Activated gamma-delta T cell treated with Interleukin-2 at 50 U/mL for 16 hours (primary cell): Measurements from ENCODE around the gene ANO10.
"Not testable (repeated sequence)": the region's sequence is repeated elsewhere in the genome, so short reads cannot be mapped to it uniquely, and the experiment has no call there.

ENCODE experiments used
- DNase-seq: peaks from one replicate; pipeline ENCODE4 v3.0.0-alpha.2; 2020

Gene ANO10, protein sequence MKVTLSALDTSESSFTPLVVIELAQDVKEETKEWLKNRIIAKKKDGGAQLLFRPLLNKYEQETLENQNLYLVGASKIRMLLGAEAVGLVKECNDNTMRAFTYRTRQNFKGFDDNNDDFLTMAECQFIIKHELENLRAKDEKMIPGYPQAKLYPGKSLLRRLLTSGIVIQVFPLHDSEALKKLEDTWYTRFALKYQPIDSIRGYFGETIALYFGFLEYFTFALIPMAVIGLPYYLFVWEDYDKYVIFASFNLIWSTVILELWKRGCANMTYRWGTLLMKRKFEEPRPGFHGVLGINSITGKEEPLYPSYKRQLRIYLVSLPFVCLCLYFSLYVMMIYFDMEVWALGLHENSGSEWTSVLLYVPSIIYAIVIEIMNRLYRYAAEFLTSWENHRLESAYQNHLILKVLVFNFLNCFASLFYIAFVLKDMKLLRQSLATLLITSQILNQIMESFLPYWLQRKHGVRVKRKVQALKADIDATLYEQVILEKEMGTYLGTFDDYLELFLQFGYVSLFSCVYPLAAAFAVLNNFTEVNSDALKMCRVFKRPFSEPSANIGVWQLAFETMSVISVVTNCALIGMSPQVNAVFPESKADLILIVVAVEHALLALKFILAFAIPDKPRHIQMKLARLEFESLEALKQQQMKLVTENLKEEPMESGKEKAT

DNA sequence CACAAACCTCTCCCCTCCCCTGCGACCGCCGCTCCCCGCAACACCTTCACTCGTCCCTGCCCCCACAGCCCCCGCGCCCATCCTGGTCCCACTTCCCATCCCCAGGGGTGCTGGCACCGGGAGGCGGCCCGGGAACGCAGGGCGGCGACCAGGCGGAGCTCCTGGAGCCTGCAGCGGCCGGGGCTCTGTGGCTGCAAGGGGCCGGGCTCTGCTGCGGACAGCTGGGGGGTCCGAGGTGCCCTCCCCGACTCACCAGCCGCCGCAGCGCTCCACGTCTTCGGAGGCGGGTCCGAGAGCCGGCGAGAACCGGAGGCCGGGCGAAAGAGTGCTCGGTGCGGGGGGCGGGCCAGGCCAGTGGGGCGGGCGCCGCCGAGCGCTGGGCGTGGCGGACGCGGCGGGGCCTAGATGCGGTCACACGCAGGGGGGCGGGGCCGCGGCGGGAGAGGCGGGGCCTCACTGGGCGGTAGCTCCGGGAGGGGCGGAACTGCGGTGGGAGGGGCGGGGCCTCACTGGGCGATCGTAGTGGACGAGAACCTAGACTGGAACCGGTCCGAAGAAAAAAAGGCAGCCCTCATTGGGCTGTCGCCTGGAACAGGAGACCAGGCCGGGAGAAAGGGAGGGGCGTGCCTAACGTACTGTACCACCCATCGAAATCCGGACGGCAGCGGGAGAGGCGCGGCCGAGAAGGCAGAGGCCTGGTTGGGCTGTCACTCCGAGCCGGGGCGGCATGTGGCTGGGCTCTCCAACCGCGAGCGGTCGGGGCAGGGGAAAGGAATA, at the start of gene ANO10:
ANO10 (minus strand) TSS at position 356 of the 777 bp plus-strand sequence. CDS start 16,159 bp downstream, outside the sequence.
- peak; percentile 97 for DNase-seq

DNA sequence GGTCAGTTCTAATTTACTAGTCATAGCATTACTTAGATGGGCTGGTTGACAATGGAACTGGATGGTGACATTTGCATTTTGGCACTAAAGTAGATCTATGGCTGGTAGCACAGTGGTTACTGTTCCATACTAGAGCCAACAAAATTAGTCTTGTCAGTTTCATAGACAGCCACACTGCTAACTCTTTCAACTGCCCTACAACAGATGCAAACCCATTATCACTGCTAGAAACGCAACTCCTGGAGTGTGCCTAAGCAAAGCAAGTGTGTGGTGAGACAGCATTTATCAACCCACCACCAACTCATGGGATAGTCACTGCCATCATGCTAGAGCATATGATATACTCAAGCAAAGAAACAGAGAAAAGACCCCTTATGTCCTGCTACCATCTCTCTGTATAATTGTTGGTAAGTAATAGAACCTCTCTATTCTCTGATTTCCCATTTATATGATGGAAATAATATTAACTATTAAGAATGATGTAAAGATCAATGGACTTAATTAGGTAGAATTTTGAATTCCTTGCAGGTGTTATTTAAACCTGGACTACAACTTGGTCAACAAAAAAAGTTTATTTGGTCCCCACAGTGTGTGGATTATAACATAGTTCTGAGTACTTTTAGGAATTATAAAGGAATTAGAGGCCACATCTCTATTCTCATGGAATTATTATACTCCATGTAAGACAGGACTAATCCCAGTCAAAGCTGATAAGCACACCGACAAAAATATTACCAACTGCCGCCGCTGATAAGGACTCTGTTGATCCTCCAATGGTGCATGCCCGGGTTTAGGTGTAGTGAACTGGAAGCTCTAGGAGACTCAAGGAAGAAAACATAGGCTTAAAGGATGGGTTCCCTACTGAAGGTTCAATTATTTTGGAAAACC, 49.1 kb upstream of the ANO10 start:
- no peak for DNase-seq

DNA sequence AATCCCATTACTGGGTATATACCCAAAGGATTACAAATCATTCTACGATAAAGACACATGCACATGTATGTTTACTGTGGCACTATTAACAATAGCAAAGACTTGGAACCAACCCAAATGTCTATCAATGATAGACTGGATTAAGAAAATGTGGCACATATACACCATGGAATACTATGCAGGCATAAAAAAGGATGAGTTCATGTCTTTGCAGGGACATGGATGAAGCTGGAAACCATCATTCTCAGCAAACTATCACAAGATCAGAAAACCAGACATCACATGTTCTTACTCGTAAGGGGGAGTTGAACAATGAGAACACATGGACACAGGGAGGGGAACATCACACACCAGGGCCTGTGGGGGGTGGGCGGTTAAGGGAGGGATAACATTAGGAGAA, 43.2 kb upstream of the ANO10 start:
- DNase-seq, result not testable (repeated sequence)

DNA sequence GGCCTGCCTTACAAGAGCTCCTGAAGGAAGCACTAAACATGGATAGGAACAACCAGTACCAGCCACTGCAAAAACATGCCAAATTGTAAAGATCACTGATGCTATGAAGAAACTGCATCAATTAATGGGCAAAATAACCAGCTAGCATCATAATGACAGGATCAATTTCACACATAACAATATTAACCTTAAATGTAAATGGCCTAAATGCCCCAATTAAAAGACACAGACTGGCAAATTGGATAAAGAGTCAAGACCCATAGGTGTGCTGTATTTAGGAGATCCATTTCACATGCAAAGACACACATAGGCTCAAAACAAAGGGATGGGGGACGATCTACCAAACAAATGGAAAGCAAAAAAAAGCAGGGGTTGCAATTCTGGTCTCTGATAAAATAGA, 39.6 kb upstream of the ANO10 start:
- not testable (repeated sequence) for DNase-seq

DNA sequence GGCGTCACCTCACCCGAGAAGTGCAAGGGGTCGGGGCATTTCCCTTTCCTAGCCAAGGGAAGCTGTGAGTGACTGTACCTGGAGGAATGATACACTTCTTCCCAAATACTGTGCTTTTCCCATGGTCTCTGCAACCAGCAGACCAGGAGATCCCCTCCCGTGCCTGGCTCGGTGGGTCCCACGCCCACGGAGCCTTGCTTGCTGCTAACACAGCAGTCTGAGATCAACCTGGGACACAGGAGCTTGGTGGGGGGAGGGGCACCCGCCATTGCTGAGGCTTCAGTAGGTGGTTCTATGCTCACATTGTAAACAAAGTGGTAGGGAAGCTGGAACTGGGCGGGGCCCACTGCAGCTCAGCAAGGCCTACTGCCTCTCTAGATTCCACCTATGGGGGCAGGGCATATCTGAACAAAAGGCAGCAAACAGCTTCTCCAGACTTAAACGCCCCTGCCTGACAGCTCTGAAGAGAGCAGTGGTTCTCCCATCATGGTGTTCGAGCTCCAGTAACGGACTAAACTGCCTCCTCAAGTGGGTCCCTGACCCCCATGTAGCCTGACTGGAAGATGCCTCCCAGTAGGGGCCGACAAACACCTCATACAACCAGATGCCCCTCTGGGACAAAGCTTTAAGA, 37.6 kb upstream of the ANO10 start:
- no peak for DNase-seq

DNA sequence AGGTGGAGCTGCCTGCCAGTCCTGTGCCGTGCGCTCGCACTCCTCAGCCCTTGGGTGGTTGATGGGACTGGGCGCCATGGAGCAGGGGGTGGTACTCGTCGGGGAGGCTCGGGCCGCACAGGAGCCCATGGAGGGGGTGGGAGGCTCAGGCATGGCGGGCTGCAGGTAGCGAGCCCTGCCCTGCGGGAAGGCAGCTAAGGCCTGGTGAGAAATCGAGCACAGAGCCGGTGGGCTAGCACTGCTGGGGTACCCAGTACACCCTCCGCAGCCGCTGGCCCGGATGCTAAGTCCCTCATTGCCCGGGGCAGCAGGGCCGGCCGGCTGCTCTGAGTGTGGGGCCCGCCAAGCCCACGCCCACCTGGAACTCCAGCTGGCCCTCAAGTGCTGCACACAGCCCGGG, 34.6 kb upstream of the ANO10 start:
- not testable (repeated sequence) for DNase-seq

DNA sequence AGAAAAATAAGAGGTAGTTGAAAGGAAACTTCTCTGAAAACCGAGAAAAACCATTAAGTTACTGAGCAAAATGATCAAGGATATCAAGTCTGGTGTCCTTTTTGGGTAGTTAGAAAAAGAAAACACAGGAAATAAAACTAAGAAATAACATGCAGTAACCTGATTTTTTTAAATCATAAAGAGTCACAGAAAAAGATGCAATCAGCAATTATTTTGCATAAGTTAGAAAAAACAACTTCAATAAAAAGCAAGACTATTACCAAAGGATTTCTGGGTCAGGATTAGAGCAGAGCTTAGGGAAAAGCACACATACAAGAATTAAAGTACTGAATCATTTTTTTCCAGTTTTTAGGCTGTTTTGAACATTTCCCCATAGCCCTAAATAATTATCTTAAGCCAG, 28.5 kb upstream of the ANO10 start:
- no peak for DNase-seq

DNA sequence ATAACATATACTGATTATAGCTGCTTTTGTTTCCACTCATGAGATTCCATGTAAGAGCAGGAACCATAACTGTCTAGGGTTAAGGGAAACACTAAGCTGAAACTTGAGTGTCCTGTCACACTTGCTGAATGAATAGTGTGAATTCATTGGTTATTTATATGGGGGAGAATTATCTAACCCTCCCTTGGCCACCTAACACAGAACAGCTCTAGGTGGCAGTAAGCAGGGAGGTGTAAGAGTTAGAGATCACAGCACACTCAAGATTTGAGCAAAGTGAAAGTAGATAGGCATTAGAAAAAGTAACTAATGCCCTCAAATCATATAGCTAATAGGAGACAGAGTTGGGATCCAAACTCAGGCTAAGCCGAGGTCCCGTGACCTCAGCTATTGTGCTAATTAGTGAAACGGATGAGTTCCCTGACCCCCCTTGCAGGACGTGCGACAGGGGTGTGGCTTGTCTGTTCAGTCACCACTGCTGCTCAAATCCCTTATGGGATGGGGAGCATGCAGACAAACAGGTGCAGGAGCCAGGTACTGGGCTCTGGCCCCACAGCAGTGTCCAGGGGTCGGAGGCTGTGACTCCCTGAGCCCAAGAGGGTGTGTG, 27.7 kb upstream of the ANO10 start:
- DNase-seq, result no peak

DNA sequence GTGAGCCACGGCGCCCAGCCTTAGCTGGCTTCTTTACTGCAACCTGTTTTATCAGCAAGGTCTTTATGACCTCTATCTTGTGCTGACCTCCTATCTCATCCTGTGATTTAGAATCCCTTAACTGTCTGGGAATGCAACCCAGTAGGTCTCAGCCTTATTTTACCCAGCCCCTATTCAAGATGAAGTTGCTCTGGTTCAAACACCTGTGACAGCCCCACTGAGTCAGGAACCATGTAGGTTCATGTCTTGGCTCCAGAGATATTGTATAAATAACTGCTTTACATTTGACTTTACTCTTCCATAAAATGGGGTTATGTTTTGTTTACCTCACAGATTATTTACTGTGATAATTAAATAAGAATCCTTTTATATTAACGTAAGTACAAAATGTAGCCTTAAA, 27.1 kb upstream of the ANO10 start:
- DNase-seq, result no peak

DNA sequence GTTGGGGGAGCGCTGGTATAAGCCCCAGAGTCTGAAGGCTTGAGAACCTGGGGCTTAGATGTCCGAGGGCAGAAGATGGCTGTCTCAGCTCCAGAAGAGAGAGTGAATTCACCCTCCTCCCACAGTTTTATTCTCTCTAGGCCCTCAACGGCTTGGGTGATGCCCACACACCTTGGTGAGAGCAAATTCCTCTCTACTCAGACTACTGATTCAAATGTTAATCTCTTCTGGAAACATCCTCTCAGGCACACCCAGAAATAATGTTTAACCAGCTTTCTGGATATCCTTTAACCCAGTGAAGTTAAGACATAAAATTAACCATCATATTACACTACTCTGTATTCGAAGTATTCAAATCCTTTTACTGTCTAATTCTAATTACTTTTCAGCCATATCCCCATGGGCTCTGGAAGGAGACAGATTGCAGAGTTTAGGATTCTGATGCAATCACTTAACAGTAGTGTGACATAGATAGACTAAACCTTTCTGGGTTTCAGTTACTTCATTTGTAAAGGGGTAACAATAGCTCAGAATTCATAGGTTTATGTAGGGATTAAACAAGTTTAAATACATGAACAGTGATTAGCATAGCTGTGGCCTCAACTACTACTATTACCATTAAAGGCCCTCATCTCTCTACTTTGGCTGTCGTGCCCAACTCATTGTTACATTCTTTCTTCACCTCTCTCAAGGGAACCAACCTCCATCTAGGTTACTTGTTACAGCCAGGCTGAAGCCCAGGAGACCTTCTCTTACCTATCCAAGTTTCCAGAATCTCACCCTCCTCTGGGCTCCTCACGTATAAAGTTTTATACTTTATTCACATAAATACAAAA, 25.7 kb upstream of the ANO10 start:
- no peak for DNase-seq

DNA sequence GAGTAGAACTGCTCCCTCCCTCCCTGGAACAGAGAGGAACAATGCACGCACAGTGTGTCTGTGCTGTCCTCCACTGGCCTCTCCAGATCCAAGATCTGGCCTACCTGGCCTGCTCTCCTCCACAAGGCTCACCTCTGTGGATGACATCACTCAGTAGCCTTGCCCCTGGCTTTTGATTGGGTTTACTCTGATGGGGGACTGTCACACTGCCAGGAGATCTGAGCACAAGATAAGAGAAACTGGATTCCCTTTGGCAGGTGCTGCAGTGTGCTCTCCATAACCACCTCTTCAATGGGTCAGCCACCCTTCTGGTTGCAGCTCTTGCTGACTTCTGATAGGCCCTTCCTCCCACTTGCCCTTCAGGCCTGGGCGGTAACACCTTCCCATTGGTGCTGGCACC, 22.6 kb upstream of the ANO10 start:
- no peak for DNase-seq

DNA sequence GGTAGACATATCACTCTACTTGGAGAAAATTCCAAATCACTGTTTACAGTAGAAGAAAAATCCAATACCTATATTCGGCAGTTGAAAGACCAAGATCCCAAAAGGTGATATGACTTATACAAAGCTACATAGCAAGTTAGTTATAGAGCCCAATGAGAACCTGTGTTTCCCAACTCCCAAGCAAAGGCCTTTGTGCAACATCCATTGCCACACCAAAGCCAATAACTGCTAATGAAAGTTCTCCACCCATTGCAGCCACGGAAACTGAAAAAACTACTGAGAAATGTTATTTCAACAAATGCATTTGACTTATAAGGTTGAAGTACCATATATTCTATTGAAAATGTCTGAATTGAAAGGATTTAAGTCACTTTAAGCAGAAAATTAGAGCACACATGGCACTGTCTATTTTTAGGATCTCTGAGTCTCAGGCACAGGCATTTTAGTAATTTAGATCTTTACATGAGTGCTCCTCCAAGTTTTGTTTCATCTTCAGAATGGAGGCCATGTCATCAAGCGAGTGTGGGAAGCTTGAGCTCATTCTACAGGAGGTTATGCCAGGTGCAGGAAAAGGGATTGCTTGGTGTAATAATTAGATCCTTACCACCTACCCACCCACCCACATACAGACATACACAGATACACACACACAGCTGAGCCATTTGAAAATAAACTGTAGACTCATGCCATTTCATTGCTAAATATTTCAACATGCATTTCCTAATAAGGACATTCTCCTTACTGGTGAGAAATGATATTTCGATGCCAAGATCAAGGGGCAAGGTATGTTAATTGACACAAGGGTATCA, 19.7 kb upstream of the ANO10 start:
- DNase-seq, result no peak

DNA sequence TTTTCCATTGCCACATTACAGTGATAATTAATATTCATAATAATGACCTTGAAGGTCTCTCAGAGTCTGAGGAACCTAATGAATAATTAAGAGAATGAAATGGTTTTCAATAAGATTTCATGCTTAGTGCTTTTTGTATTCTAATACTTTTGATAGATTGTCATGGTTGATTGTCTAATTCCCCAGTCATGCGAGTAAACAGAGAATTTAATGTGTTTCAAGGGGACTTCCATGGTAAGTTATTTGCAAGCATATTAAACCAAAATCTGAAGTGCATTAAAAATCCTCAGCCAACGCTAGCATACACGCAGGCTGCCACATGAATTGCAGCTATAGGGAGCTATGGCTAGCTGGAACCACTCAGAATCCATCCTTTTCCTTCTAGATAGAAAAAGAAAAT, 18.9 kb upstream of the ANO10 start:
- DNase-seq, result no peak

DNA sequence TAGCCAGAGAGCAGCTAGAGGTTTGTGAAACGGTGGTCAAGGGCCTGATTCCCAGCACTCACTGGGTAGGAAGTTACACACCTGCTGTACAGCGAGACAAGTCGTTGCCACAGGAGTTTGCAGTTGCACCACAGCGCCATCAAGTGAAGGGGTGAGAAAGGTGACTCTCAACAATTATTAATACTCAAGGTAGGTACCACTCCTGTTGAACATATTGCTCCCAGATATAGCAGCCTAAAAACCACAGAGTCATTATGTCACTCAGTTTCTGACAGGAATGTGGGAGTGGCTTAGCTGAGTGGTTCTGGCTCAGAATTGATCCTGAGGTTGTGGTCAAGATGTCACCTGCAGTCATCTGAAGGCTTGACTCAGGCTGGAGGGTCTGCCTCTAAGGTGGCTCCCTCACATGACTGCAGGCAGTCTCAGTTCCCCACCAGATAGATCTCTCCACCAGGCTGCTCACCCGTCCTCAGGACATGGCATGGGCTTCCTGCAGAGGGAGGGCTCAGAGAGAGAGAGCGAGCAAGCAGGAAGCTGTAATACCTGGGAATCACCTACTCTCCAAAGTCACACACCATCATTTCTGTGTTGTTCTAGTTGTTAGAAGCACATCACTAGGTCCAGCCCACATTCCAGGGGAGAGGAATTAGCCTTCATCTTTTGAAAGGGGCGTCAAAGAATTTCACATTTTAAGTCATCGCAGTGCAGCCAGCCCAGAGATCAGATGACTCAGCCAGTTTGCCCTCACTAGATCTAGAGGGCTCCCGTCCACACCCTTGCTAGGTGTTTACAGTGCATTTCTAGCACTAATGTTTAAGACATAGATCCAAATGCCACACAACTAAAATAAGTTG, 17.0 kb upstream of the ANO10 start:
- peak; percentile 20 for DNase-seq

DNA sequence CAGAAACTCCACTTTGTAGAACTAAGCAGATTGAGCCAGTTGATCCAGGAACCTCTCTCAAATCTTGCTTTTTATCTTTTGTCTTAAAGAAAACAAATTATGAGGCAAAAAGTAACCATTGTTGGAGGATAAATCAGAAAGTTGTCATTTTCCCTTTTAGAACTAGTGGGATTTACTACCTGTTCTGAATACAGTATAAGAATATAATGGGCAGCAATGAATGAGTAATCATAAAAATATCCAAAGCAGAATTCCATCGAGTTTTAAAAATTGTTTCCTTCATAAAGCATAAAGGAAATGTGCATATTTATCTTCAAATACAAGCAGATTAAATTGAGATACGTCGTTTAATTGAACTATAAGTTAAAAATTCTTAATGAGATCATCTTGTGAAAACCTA, 15.9 kb upstream of the ANO10 start:
- no peak for DNase-seq

DNA sequence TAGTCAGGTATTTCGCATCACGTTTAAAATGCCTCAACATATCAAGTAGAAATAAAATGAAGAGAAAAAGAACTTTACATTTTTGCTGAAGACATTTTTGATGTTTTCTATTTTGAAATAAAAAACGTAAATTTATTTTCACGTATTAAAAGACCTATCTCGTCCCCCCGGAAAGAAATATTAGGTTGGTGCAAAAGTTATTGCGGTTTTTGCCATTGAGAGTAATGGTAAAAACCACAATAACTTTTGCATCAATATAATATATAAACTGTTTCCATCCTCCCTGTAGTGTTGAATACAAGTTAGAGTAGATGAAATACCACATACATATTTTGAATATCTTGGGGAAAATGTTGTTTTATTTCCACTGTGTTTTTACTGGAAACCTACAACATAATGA, 11.2 kb upstream of the ANO10 start:
- DNase-seq, result no peak

DNA sequence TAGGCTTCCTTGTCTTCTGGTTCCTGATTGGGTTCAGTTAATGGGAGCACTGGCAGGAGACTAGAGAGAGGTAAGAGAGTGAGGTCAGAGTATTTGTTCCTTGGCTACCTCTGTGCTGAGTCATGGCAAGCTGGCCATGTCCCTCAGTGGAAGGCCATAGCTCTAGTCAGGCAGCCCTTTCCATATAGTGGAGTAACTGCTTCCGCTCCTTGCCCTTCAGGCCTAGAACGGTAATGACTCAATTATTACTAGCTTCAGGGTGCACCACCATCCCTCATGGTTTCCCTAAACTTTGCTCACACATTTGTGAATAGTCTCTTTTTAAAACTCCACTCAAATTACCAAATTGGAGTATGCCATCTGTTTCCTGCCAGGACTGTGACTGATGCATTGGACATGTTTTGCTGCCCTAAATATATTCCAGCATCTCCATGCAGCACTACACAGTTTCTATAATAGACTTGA, 10.5 kb upstream of the ANO10 start:
- DNase-seq, result no peak

DNA sequence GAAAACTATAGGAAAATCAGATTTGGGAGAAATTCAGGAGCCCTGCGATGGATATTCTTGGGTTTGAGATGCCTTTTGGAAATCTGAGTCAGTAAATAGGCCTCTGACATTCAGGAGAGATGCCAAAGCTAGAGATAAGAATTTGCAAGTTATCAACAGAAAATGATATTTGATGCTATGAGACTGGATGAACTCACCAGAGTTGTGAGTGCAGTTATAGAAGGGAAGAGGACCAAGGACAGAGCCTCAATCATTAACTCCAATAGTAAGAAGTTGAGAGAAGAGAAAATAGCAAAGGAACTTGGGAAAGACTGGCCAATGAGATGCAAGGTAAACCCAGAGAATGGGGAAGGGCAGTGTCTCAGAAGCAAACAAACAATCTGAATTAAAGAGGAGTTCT, 7.9 kb upstream of the ANO10 start:
- DNase-seq, result no peak

DNA sequence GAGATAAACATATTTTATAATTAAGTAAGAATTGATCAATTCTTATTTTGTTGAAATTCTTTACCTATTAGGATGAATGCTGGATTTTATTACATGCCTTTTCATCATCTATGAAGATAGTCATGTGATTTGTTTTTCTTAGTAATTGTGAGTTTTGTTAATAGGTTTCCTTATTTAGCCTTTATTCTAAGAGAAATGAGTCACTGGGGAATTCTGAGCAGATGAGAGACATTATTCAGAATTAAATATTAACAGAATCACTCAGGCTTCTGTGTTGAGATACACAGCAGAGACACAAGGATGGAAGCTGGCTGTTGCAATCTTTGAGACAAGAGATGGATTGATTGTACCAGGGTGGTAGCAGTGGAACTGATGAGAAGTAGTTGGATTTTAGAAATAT, 7.4 kb upstream of the ANO10 start:
- no peak for DNase-seq
